Epithelial cell of esophagus (primary cell): ENCODE results near the gene GPD1L.

Source experiments
- DNase-seq: peaks from one replicate; pipeline ENCODE4 v3.0.0; 2010; ENCODE audit warnings: low read depth
- H3K4me3 ChIP-seq: 2 replicates; pipeline ENCODE4 v1.5.1; 2011; ENCODE audit warnings: mild to moderate bottlenecking, low read length, control low read depth
- TF ChIP-seq, protein P1 (sequence below): IDR thresholded peaks from 2 replicates; pipeline ENCODE4 v1.5.1; 2011; ENCODE audit warnings: low read depth, mild to moderate bottlenecking, low read length, control low read depth, inconsistent platforms; ENCODE audit not compliant: insufficient read depth; ENCODE audit errors: missing control alignments

GPD1L gene

DNA sequence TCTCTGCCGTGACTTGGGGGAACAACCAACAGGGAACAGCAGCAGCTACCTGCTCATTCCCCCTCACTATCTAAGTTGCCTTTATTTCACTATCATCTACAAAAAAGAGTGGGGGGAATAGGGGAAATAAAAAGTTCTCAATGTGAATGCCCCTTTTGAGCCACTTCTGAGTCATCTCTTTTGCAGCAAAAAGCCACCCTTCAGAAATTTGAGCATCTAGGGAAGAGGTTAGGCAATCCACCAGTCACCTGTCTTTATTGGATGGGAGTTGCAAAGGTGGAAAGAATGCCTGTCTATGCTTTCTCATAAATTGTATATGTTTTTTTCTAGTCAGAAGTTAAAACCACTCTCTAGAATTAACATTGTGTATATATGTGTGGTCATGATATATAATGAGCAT is 41.1 kb downstream of the GPD1L start:
- no peak overlapping the region for H3K4me3 ChIP-seq
- DNase-seq, result peak; percentile 57
- TF ChIP-seq, protein P1, sequence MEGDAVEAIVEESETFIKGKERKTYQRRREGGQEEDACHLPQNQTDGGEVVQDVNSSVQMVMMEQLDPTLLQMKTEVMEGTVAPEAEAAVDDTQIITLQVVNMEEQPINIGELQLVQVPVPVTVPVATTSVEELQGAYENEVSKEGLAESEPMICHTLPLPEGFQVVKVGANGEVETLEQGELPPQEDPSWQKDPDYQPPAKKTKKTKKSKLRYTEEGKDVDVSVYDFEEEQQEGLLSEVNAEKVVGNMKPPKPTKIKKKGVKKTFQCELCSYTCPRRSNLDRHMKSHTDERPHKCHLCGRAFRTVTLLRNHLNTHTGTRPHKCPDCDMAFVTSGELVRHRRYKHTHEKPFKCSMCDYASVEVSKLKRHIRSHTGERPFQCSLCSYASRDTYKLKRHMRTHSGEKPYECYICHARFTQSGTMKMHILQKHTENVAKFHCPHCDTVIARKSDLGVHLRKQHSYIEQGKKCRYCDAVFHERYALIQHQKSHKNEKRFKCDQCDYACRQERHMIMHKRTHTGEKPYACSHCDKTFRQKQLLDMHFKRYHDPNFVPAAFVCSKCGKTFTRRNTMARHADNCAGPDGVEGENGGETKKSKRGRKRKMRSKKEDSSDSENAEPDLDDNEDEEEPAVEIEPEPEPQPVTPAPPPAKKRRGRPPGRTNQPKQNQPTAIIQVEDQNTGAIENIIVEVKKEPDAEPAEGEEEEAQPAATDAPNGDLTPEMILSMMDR, result no peak

DNA sequence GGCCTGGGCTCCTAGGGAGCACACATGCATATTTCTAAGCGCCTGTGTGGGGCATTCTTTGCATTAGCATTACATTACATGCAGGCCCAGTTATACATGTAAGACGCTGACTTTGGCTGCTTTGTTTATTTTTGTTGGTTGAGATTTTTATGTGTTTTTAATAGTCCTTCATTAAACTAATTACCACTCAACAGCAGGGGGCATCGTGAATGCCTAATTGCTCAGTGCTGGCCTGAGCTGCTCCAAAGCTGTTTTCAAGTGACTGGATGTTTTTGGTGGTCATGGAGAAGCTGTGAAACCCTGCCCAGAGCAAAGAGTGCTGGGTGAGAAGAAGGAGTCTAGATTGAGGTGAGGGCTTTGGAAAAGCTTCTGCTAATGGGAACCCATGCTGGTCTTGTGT is 41.5 kb downstream of the GPD1L start:
- no peak for DNase-seq

DNA sequence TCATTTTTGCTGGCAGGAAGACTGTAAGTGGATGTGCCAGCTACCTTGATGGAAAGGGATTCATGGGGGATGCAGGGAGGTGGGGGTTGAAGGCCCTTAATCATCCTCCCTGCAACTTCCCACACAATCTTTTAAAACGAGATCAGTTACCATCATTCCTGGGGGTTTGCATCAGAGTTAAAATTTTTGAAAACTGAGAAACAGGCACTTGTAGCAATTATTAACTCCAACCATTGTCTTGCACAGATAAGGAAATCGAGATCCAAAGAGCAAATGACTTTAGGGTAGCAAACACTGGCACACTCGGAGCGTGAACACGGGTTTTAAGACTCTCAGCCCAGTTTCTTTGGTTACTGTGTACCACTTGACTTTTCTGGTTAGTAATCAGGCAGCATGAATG is 41.9 kb downstream of the GPD1L start:
- DNase-seq, result no peak
- no peak overlapping the region for H3K4me3 ChIP-seq
- TF ChIP-seq, protein P1, result no peak

More for the DNA sequence above, 41.5 kb downstream of the GPD1L start:
- TF ChIP-seq, protein P1, result no peak
- H3K4me3 ChIP-seq, result no peak overlapping the region

DNA sequence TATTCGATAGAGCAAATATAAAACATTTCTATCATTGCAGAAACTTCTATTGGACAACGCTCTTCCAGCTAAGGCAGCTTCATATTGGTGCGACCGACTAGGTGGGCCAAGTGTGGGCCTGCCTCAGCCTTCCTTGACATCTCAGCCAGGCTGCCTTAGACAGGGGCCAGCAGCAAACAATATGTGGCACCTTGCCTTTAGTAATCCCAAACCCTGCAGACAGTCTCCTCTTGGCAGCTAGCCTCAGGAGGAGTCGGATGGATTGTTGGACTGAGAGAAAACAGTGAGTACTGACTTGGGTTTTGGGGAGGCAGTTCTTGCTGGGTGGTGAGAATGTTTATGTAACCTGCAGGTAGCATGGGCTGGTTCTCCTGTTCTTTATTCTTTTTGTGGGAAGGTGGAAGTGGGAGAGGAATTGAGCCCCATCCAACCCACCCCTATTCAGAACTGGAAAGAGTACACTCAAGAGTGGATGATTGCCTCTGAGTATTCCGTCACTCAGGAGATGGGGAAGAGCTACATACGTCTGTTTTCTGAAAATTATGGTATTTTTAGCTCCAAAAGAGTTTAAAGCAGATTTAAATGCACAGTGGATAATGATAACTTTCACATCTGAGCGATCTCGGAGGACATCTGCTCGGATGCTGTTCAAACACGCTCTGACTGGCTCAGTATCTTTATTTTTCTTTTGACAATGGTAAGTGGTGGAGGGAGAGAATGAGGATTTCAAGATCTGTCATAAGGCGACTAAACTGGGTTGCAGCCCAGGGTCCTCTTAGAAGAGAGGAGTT is 47.2 kb downstream of the GPD1L start:
- DNase-seq, result no peak
- TF ChIP-seq, protein P1, result no peak
- H3K4me3 ChIP-seq, result no peak overlapping the region

DNA sequence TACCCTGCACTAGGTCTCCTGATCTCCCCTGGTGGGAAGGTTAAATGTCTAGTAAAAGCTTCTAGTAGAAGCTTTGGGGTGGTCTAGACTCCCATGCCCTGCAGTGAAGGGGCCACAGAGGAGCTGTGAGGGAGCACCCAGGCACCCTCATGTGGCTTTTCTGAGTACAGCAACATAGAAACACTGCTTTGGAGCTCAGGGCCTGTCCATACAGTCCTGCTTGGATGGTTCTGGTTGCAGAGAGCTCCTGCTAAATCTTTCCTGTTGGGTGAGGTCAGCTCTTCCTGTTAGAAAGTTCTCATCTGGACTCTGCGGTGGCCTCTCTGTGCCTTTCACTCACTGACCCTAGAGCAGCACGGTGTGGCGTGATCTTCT is 47.8 kb downstream of the GPD1L start:
- peak; percentile 26 for DNase-seq

DNA sequence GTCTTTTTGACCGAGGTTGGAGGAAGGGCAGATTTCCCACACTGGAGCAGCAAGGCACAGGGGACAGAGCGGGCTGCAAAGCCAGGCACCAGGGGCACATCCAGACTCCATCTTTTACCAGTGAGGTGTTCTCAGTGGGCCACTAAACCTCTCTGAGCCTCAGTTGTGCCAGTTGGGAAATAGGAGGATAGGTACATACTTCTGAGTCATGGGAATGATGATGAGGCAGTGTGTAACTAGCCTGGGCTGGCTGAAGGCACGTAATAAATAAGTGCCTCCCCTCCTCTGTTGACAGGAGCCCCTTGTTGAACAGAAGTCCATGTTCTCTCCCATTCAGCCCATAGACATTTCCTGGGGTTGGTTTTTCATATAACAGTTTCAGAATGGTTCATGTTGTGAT is 48.7 kb downstream of the GPD1L start:
- DNase-seq, result peak; percentile 68
- H3K4me3 ChIP-seq, result no peak overlapping the region
- TF ChIP-seq, protein P1, result no peak

More for the DNA sequence above, 47.8 kb downstream of the GPD1L start:
- no peak overlapping the region for H3K4me3 ChIP-seq
- TF ChIP-seq, protein P1, result peak; percentile 50
